B cell (primary cell): ENCODE results near the gene SMU1. TPM values are rescaled to one million over a fixed set of nuclear protein-coding genes. Genes with fewer than 3 reads are reported as not detected.

Experiments
- ATAC-seq: fragments of 200-7000 bp; cut with Tn5 transposase; one replicate; pipeline ENCODE4 v1.10.0; 2021; ENCODE audit warnings: low read depth, mild to moderate bottlenecking, moderate number of reproducible peaks, moderate library complexity
- CTCF ChIA-PET: fragments of 350-600 bp; sonication (Branson Sonifier 250); formaldehyde crosslinking; loops from one replicate; lab custom pipeline; 2021; ENCODE audit warnings: antibody characterized with exemption, inconsistent platforms; lab: Charles Lee
- POLR2A ChIA-PET: fragments of 350-600 bp; sonication (Branson Sonifier 250); formaldehyde crosslinking; loops from one replicate; lab custom pipeline; 2021; ENCODE audit warnings: antibody characterized with exemption; lab: Charles Lee
- DNase-seq: peaks from one replicate; pipeline ENCODE4 v3.0.0; 2013
- H2AFZ ChIP-seq: 2 replicates; pipeline ENCODE4 v1.6.1; 2012; ENCODE audit warnings: mild to moderate bottlenecking, low read depth, low read length; ENCODE audit not compliant: insufficient read depth, poor library complexity, severe bottlenecking
- H3K27ac ChIP-seq, 2 donors: 1 replicate in 1 of 2; 2 replicates in 1 of 2; pipeline ENCODE4 v1.5.1; 2012 to 2013; ENCODE audit warnings: low read length in 2 of 2, mild to moderate bottlenecking in 2 of 2, moderate library complexity in 1 of 2
- H3K27me3 ChIP-seq, 4 experiments: fragments of 200-600 bp in 1 of 4; sonication (generic) in 1 of 4; replicated peaks in 1 of 4; 1 replicate in 2 of 4; 2 replicates in 2 of 4; pipeline versions ENCODE4 v1.6.1 to v1.7.0; 2013 to 2016; ENCODE audit warnings: low read length in 3 of 4, mild to moderate bottlenecking in 2 of 4, mixed read lengths in 1 of 4, moderate library complexity in 1 of 4; ENCODE audit not compliant: insufficient read depth in 4 of 4, control insufficient read depth in 3 of 4; ENCODE audit errors: control extremely low read depth in 1 of 4
- H3K36me3 ChIP-seq, 2 experiments: replicated peaks in 1 of 2; 1 replicate in 1 of 2; 2 replicates in 1 of 2; pipeline versions ENCODE4 v1.6.1 to v1.7.1; 2013; ENCODE audit warnings: low read length in 1 of 2; ENCODE audit not compliant: insufficient read depth in 2 of 2, control insufficient read depth in 1 of 2; ENCODE audit errors: control extremely low read depth in 1 of 2, extremely low read depth in 1 of 2
- H3K4me1 ChIP-seq, 2 donors: fragments of 200-600 bp in 1 of 2; sonication (generic) in 1 of 2; 1 replicate in 1 of 2; 2 replicates in 1 of 2; pipeline versions ENCODE4 v1.5.1 to v1.6.1; 2013 to 2017; ENCODE audit warnings: low read length in 2 of 2; ENCODE audit not compliant: control insufficient read depth in 2 of 2, insufficient read depth in 2 of 2
- H3K4me2 ChIP-seq: replicated peaks from 2 replicates; pipeline ENCODE3; 2012; ENCODE audit warnings: mild to moderate bottlenecking, low read depth, low read length; ENCODE audit not compliant: poor library complexity, severe bottlenecking
- H3K4me3 ChIP-seq, 5 experiments: fragments of 200-600 bp in 1 of 5; sonication (generic) in 1 of 5; 1 replicate in 3 of 5; 2 replicates in 2 of 5; pipeline versions ENCODE4 v1.5.1 to v1.7.0; 2011 to 2016; ENCODE audit warnings: low read length in 4 of 5, mild to moderate bottlenecking in 4 of 5, low read depth in 2 of 5, control low read depth in 1 of 5, moderate library complexity in 1 of 5; ENCODE audit not compliant: insufficient read depth in 1 of 5; ENCODE audit errors: control extremely low read depth in 1 of 5, extremely low read depth in 1 of 5
- H3K79me2 ChIP-seq: fragments of 200-600 bp; sonication (generic); one replicate; pipeline ENCODE4 v1.6.0; 2016; ENCODE audit warnings: low read length; ENCODE audit not compliant: control insufficient read depth, insufficient read depth
- H3K9ac ChIP-seq: fragments of 200-600 bp; sonication (generic); 2 replicates; pipeline ENCODE4 v1.6.1; 2017; ENCODE audit warnings: mild to moderate bottlenecking, low read length, moderate library complexity
- H3K9me3 ChIP-seq, 3 donors: one replicate each; pipeline versions ENCODE4 v1.6.1 to v1.7.1; 2013; ENCODE audit warnings: low read length in 2 of 3; ENCODE audit not compliant: control insufficient read depth in 2 of 3, insufficient read depth in 1 of 3; ENCODE audit errors: control extremely low read depth in 1 of 3
- H4K20me1 ChIP-seq: 2 replicates; pipeline ENCODE4 v1.6.0; 2012; ENCODE audit warnings: mild to moderate bottlenecking, low read length; ENCODE audit not compliant: insufficient read depth, control insufficient read depth, poor library complexity, severe bottlenecking
- H3K27ac Mint-ChIP-seq: one replicate; pipeline ENCODE4 v1.8.0; 2021; ENCODE audit warnings: mixed read lengths
- H3K27me3 Mint-ChIP-seq: one replicate; pipeline ENCODE4 v1.8.0; 2021; ENCODE audit warnings: mixed read lengths
- H3K4me1 Mint-ChIP-seq: one replicate; pipeline ENCODE4 v1.8.0; 2021; ENCODE audit warnings: mixed read lengths
- H3K4me3 Mint-ChIP-seq: one replicate; pipeline ENCODE4 v1.8.0; 2021; ENCODE audit warnings: mixed read lengths
- H3K9me3 Mint-ChIP-seq: one replicate; pipeline ENCODE4 v1.8.0; 2022; ENCODE audit warnings: mixed read lengths; ENCODE audit not compliant: insufficient read depth
- EZH2 ChIP-seq: IDR thresholded peaks from 2 replicates; pipeline ENCODE4 v1.6.1; 2012; ENCODE audit warnings: borderline replicate concordance, low read depth, mild to moderate bottlenecking, moderate library complexity, low read length; ENCODE audit not compliant: insufficient read depth, poor library complexity, severe bottlenecking
- WGBS: methylation state at CpG from one replicate; pipeline ENCODE4 v1.1.5; 2013; ENCODE audit warnings: missing lambda C conversion rate; ENCODE audit not compliant: insufficient coverage; 5-methylcytosine and 5-hydroxymethylcytosine counted together
- intact Hi-C: fragments of 100-400 bp; cut with micrococcal nuclease; formaldehyde crosslinking; loops from one replicate; pipeline ENCODE4 v1.10.0; 2022
- polyA plus RNA-seq: library from polyadenylated mRNA; depleted of rRNA; stranded (reverse); fragments of >200 nt; gene quantifications from 2 replicates; pipeline ENCODE4 v1.2.3, GENCODE V29; 2012
- total RNA-seq, 2 donors: library from RNA; stranded (reverse); fragments of 120-200 nt in 1 of 2; gene quantifications; 1 replicate in 1 of 2; 2 replicates in 1 of 2; pipeline versions ENCODE4 v1.2.3 to v1.2.4, GENCODE V29; 2013 to 2022
- TF ChIP-seq, protein P1 (sequence below): fragments of 200-600 bp; IDR thresholded peaks from one replicate; pipeline ENCODE4 v1.8.0; 2022; ENCODE audit warnings: antibody characterized with exemption, mild to moderate bottlenecking

SMU1 gene
- total and polyA plus RNA-seq, 2 donors (not counting 1 experiment from before 2014, with no cell fraction given), result 6.2 to 26.3 TPM

DNA sequence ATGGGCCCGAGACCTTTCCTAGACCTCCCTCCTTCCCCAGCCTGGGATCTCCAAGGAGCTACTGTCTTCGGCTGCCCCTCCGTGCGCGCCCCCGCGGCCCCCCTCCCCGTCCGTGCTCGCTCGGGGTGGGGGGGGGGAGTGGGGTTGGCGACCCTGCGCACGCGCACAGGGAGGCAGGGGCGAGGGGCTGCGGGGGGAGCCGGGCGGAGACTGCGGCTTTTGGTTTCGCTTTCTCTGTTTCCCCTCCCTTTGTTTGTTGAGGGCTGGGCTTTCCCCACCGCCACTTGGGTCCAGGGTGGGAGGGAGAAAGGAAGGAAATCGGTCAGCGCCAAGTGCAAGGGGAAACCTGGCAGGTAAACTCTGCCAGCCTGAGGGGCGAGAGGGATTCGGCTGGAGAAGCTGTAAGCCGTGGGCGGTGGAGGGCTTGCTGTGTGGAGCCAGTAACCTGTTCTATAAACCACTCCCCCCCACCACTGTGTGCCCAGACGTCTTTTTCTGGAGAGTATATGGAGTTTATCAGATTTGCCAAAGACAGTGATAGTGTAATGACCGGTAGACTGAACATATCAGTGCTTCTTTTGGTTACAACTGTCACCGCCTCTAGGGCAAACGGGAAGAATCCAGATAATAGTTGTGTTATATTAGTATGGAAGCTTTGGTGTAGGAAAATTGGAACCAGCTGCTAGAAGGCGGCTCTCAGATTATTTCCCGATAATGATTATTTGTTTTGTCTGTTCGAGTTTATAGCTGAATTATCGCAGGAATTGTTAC lies 50.7 kb downstream of the SMU1 start:
- H4K20me1 ChIP-seq, result peaks cover 54% of the 10 kb centered on the region
- DNase-seq (peak; percentile 88), ATAC-seq (peak; percentile 56)
- peak overlapping the region; percentile 97 for H3K4me3 Mint-ChIP-seq
- H3K27ac ChIP-seq, result peak overlapping the region; percentile 99
- H3K4me1 Mint-ChIP-seq, result peaks cover 58% of the 10 kb centered on the region
- H3K9ac ChIP-seq, result peak overlapping the region; percentile 100
- peak overlapping the region; percentile 74 to 100 (median 100) for H3K4me3 ChIP-seq
- H3K27me3 Mint-ChIP-seq, result no peaks in the 10 kb centered on the region
- TF ChIP-seq, protein P1, sequence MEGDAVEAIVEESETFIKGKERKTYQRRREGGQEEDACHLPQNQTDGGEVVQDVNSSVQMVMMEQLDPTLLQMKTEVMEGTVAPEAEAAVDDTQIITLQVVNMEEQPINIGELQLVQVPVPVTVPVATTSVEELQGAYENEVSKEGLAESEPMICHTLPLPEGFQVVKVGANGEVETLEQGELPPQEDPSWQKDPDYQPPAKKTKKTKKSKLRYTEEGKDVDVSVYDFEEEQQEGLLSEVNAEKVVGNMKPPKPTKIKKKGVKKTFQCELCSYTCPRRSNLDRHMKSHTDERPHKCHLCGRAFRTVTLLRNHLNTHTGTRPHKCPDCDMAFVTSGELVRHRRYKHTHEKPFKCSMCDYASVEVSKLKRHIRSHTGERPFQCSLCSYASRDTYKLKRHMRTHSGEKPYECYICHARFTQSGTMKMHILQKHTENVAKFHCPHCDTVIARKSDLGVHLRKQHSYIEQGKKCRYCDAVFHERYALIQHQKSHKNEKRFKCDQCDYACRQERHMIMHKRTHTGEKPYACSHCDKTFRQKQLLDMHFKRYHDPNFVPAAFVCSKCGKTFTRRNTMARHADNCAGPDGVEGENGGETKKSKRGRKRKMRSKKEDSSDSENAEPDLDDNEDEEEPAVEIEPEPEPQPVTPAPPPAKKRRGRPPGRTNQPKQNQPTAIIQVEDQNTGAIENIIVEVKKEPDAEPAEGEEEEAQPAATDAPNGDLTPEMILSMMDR, result no peak
- TF ChIP-seq EZH2, result no peak
- ChIA-PET CTCF (interaction anchor here (1.0 to 1.7 kb wide), 3 partner anchors 15 to 200 kb away, joined by 5 read pairs; no protein-coding TSS in a partner anchor), POLR2A (interaction anchor here (0.6 to 2.3 kb wide), 8 partner anchors 18 to 272 kb away, joined by 3 to 15 read pairs (median 6); partner anchors contain the start of genes APTX, BAG1, CHMP5 and NFX1)
- H2AFZ ChIP-seq, result peak overlapping the region; percentile 90
- H3K4me2 ChIP-seq, result peak overlapping the region; percentile 84
- no peaks in the 10 kb centered on the region for H3K27me3 ChIP-seq
- H3K27ac Mint-ChIP-seq, result peak overlapping the region; percentile 95
- intact Hi-C loops, result loop anchor here (1.0 to 10.0 kb wide), 12 partner anchors 19 to 789 kb away; partner anchors contain the start of genes APTX, B4GALT1, CHMP5 and NDUFB6
- H3K9me3 ChIP-seq, result no peaks in the 10 kb centered on the region
- H3K9me3 Mint-ChIP-seq, result no peaks in the 10 kb centered on the region
- peaks cover 8 to 43% of the 10 kb centered on the region in 2 experiments for H3K36me3 ChIP-seq
- 15% methylated on average over 10 of the region's 36 CpGs for WGBS
- H3K79me2 ChIP-seq, result peaks cover 75% of the 10 kb centered on the region
- H3K4me1 ChIP-seq, result peaks cover 17 to 34% of the 10 kb centered on the region in 2 donors
